WTC11 (cell line): Measurements from ENCODE around the gene TLCD3B. TPM values are rescaled to one million over a fixed set of nuclear protein-coding genes. Genes with fewer than 3 reads are reported as not detected.

Source experiments
- ATAC-seq: fragments of 200-7000 bp; cut with Tn5 transposase; 2 replicates; pipeline ENCODE4 v1.10.0; 2021; ENCODE audit warnings: mild to moderate bottlenecking, moderate library complexity
- CTCF ChIA-PET: fragments of 300-600 bp; sonication (Branson Sonifier 250); formaldehyde crosslinking; loops from one replicate; lab custom pipeline; 2021; ENCODE audit warnings: antibody characterized with exemption; lab: Charles Lee
- POLR2A ChIA-PET: fragments of 350-600 bp; sonication (Branson Sonifier 250); formaldehyde crosslinking; loops from one replicate; lab custom pipeline; 2021; ENCODE audit warnings: antibody characterized with exemption; lab: Charles Lee
- DNase-seq: peaks from one replicate; pipeline ENCODE4 v3.0.0; 2021; ENCODE audit warnings: low spot score
- H3K27ac Mint-ChIP-seq: 2 replicates; pipeline ENCODE4 v1.8.0; 2021; ENCODE audit warnings: mixed read lengths
- H3K27me3 Mint-ChIP-seq: 2 replicates; pipeline ENCODE4 v1.8.0; 2021; ENCODE audit warnings: low read depth, mild to moderate bottlenecking, moderate library complexity, mixed read lengths
- H3K36me3 Mint-ChIP-seq: 2 replicates; pipeline ENCODE4 v1.8.0; 2021; ENCODE audit warnings: mixed read lengths
- H3K4me1 Mint-ChIP-seq: 2 replicates; pipeline ENCODE4 v1.8.0; 2022; ENCODE audit warnings: mixed read lengths
- H3K4me3 Mint-ChIP-seq: 2 replicates; pipeline ENCODE4 v1.8.0; 2021; ENCODE audit warnings: mild to moderate bottlenecking, moderate library complexity, mixed read lengths
- H3K9me3 Mint-ChIP-seq: 2 replicates; pipeline ENCODE4 v1.8.0; 2021; ENCODE audit warnings: mixed read lengths
- CDX4 ChIP-seq: fragments of 250-450 bp; sonication (Bioruptor Pico); IDR thresholded peaks from 2 replicates; pipeline ENCODE4 v1.9.0; 2021; ENCODE audit warnings: moderate library complexity, mild to moderate bottlenecking, inconsistent platforms, borderline replicate concordance
- FOXJ3 ChIP-seq: sonication (generic); formaldehyde crosslinking; IDR thresholded peaks from 2 replicates; pipeline ENCODE4 v1.9.0; 2021; ENCODE audit warnings: missing genetic modification reagents, mild to moderate bottlenecking, borderline replicate concordance
- GRHL2 ChIP-seq: fragments of 250-450 bp; sonication (Bioruptor Pico); IDR thresholded peaks from 2 replicates; pipeline ENCODE4 v1.8.0; 2022; ENCODE audit warnings: mild to moderate bottlenecking, moderate library complexity; ENCODE audit not compliant: insufficient replicate concordance, severe bottlenecking
- HMGXB4 ChIP-seq: sonication (generic); formaldehyde crosslinking; IDR thresholded peaks from 2 replicates; pipeline ENCODE4 v1.8.1; 2023; ENCODE audit warnings: mild to moderate bottlenecking, moderate library complexity, missing genetic modification reagents
- KAT7 ChIP-seq: sonication (generic); formaldehyde crosslinking; IDR thresholded peaks from 2 replicates; pipeline ENCODE4 v1.8.1; 2023; ENCODE audit warnings: missing genetic modification reagents, mild to moderate bottlenecking, borderline replicate concordance
- MAX ChIP-seq: sonication (generic); formaldehyde crosslinking; IDR thresholded peaks from 2 replicates; pipeline ENCODE4 v1.8.0; 2022; ENCODE audit warnings: mild to moderate bottlenecking, missing genetic modification reagents
- MLX ChIP-seq: sonication (generic); formaldehyde crosslinking; IDR thresholded peaks from 2 replicates; pipeline ENCODE4 v1.8.1; 2023; ENCODE audit warnings: mild to moderate bottlenecking, missing genetic modification reagents, moderate library complexity
- NFE2L1 ChIP-seq: sonication (generic); formaldehyde crosslinking; IDR thresholded peaks from 2 replicates; pipeline ENCODE4 v1.8.1; 2023; ENCODE audit warnings: missing genetic modification reagents
- NR1H2 ChIP-seq: sonication (generic); formaldehyde crosslinking; IDR thresholded peaks from 2 replicates; pipeline ENCODE4 v1.9.0; 2021; ENCODE audit warnings: mild to moderate bottlenecking, moderate library complexity, missing genetic modification reagents
- NR2C2 ChIP-seq: sonication (generic); formaldehyde crosslinking; IDR thresholded peaks from 2 replicates; pipeline ENCODE4 v1.8.0; 2022; ENCODE audit warnings: mild to moderate bottlenecking, missing genetic modification reagents
- NR3C1 ChIP-seq: sonication (generic); formaldehyde crosslinking; conservative IDR thresholded peaks from 2 replicates; pipeline ENCODE4 v1.8.1; 2023; ENCODE audit warnings: low read depth, mild to moderate bottlenecking, missing genetic modification reagents
- PRDM15 ChIP-seq: sonication (generic); formaldehyde crosslinking; IDR thresholded peaks from 2 replicates; pipeline ENCODE4 v1.8.0; 2022; ENCODE audit warnings: missing genetic modification reagents
- PREB ChIP-seq: sonication (generic); formaldehyde crosslinking; IDR thresholded peaks from 2 replicates; pipeline ENCODE4 v1.8.1; 2022; ENCODE audit warnings: mild to moderate bottlenecking, missing genetic modification reagents, moderate library complexity, borderline replicate concordance
- STAT6 ChIP-seq: sonication (generic); formaldehyde crosslinking; conservative IDR thresholded peaks from 2 replicates; pipeline ENCODE4 v1.8.1; 2023; ENCODE audit warnings: mild to moderate bottlenecking, low read depth, missing genetic modification reagents, moderate library complexity
- TEAD4 ChIP-seq: sonication (generic); formaldehyde crosslinking; IDR thresholded peaks from 2 replicates; pipeline ENCODE4 v1.8.0; 2022; ENCODE audit warnings: mild to moderate bottlenecking, missing genetic modification reagents
- USF2 ChIP-seq: sonication (generic); formaldehyde crosslinking; IDR thresholded peaks from 2 replicates; pipeline ENCODE4 v1.8.1; 2023; ENCODE audit warnings: mild to moderate bottlenecking, missing genetic modification reagents, moderate library complexity
- ZNF219 ChIP-seq: sonication (generic); formaldehyde crosslinking; IDR thresholded peaks from 2 replicates; pipeline ENCODE4 v1.8.0; 2023; ENCODE audit warnings: missing genetic modification reagents, mild to moderate bottlenecking, borderline replicate concordance
- ZSCAN18 ChIP-seq: fragments of 250-450 bp; sonication (Bioruptor Pico); IDR thresholded peaks from 2 replicates; pipeline ENCODE4 v2.1.2; 2022; ENCODE audit warnings: mild to moderate bottlenecking, moderate library complexity
- total RNA-seq: library from RNA; stranded (reverse); gene quantifications from 3 replicates; pipeline ENCODE4 v1.2.3, GENCODE V29; 2021

TLCD3B gene
- total RNA-seq, 1 experiment from 2014 or later = 28.1 TPM

- no peak overlapping the region for H3K4me3 Mint-ChIP-seq
- no peak for DNase-seq
- H3K27me3 Mint-ChIP-seq = no peaks in the 10 kb centered on the region
- no peaks in the 10 kb centered on the region for H3K4me1 Mint-ChIP-seq
- ChIA-PET POLR2A (no interaction called here), CTCF (interaction anchor here (0.6 kb wide), 1 partner anchor 531 kb away, joined by 3 read pairs; no protein-coding TSS in a partner anchor)
- TF ChIP-seq KAT7 (CRISPR knock-in tag) (no peak), CDX4 (no peak), NR1H2 (CRISPR knock-in tag) (no peak), GRHL2 (CRISPR knock-in tag) (no peak), STAT6 (no peak), FOXJ3 (no peak), ZSCAN18 (CRISPR knock-in tag) (no peak), ZNF219 (CRISPR knock-in tag) (no peak), MAX (CRISPR knock-in tag) (no peak)
- peaks cover 69% of the 10 kb centered on the region for H3K36me3 Mint-ChIP-seq
- no peaks in the 10 kb centered on the region for H3K9me3 Mint-ChIP-seq
- H3K27ac Mint-ChIP-seq = no peak overlapping the region
- ATAC-seq = no peak
Observed at GRCh38 chr16:29982560-29983419, 48.3 kb downstream of the TLCD3B start.

- CTCF ChIA-PET = interaction anchor here (1.8 to 1.9 kb wide), 2 partner anchors 22 to 53 kb away, joined by 4 to 5 read pairs; partner anchors contain the start of gene TLCD3B
- no peaks in the 10 kb centered on the region for H3K27me3 Mint-ChIP-seq
- POLR2A ChIA-PET = no interaction called here
- ATAC-seq (no peak), DNase-seq (no peak)
- H3K4me3 Mint-ChIP-seq = no peak overlapping the region
- peaks cover 44% of the 10 kb centered on the region for H3K36me3 Mint-ChIP-seq
- peaks cover 27% of the 10 kb centered on the region for H3K4me1 Mint-ChIP-seq
- no peaks in the 10 kb centered on the region for H3K9me3 Mint-ChIP-seq
- H3K27ac Mint-ChIP-seq = no peak overlapping the region
- TF ChIP-seq MLX (CRISPR knock-in tag) (no peak), NR3C1 (CRISPR knock-in tag) (no peak), NFE2L1 (no peak), HMGXB4 (CRISPR knock-in tag) (no peak), NR2C2 (no peak), PREB (CRISPR knock-in tag) (no peak), USF2 (CRISPR knock-in tag) (no peak), PRDM15 (no peak), TEAD4 (CRISPR knock-in tag) (no peak)
Observed at GRCh38 chr16:29978564-29979270, 52.4 kb downstream of the TLCD3B start.
